H1 (cell line): ENCODE measurements around the gene ZNF484. TPM values are rescaled to one million over a fixed set of nuclear protein-coding genes. Genes with fewer than 3 reads are reported as not detected.

ENCODE experiments used
- CTCF ChIA-PET: fragments of 300-600 bp; sonication (Branson Sonifier 250); formaldehyde crosslinking; loops from one replicate; lab custom pipeline; 2021; ENCODE audit not compliant: partially characterized antibody; lab: Charles Lee
- POLR2A ChIA-PET: fragments of 300-600 bp; sonication (Branson Sonifier 250); formaldehyde crosslinking; loops from one replicate; lab custom pipeline; 2021; ENCODE audit warnings: inconsistent platforms; ENCODE audit not compliant: partially characterized antibody; lab: Charles Lee
- DNase-seq, 2 experiments: peaks; one replicate each; pipeline versions ENCODE4 v3.0.0 to v3.0.0-alpha.2; 2010 to 2022; ENCODE audit warnings: low spot score in 2 of 2, low read depth in 1 of 2, mixed read lengths in 1 of 2
- FAIRE-seq: peaks from 2 replicates; lab custom pipeline; 2011; peaks lifted over from hg19 to GRCh38; lab: Jason Lieb, UNC
- H2AFZ ChIP-seq: 2 replicates; pipeline ENCODE4 v1.8.1; 2012; ENCODE audit warnings: low read length, inconsistent platforms
- H2AK5ac ChIP-seq: 2 replicates; pipeline ENCODE4 v1.6.1; 2013; ENCODE audit warnings: low read depth, low read length
- H2BK120ac ChIP-seq: replicated peaks from 2 replicates; pipeline ENCODE3; 2013; ENCODE audit warnings: low read depth, low read length, inconsistent platforms
- H2BK12ac ChIP-seq: 2 replicates; pipeline ENCODE4 v1.6.1; 2013; ENCODE audit warnings: low read depth, low read length
- H2BK15ac ChIP-seq: 2 replicates; pipeline ENCODE4 v1.6.1; 2013; ENCODE audit warnings: low read length
- H2BK20ac ChIP-seq: 2 replicates; pipeline ENCODE4 v1.6.1; 2013; ENCODE audit warnings: low read length
- H2BK5ac ChIP-seq: 2 replicates; pipeline ENCODE4 v1.6.1; 2013; ENCODE audit warnings: low read depth, low read length
- H3K14ac ChIP-seq: 2 replicates; pipeline ENCODE4 v1.6.1; 2013; ENCODE audit warnings: inconsistent platforms; ENCODE audit not compliant: insufficient read length
- H3K18ac ChIP-seq: 2 replicates; pipeline ENCODE4 v1.6.1; 2013; ENCODE audit warnings: low read length; ENCODE audit errors: extremely low read depth
- H3K23ac ChIP-seq: 2 replicates; pipeline ENCODE4 v1.6.1; 2013; ENCODE audit warnings: inconsistent platforms; ENCODE audit not compliant: insufficient read length
- H3K23me2 ChIP-seq: 2 replicates; pipeline ENCODE4 v1.6.1; 2013; ENCODE audit warnings: low read depth, low read length
- H3K27ac ChIP-seq: 2 replicates; pipeline ENCODE4 v1.6.1; 2011; ENCODE audit warnings: low read depth, low read length, inconsistent platforms
- H3K27me3 ChIP-seq, 4 experiments: replicated peaks in 1 of 4; 1 replicate in 1 of 4; 2 replicates in 3 of 4; pipeline versions ENCODE4 v1.6.1 to v1.8.1; 2011 to 2013; ENCODE audit warnings: low read length in 3 of 4, mild to moderate bottlenecking in 3 of 4, inconsistent platforms in 2 of 4, mixed read lengths in 2 of 4, moderate library complexity in 1 of 4; ENCODE audit not compliant: control insufficient read depth in 3 of 4, insufficient read depth in 3 of 4; ENCODE audit errors: extremely low read depth in 1 of 4
- H3K36me3 ChIP-seq, 4 experiments: 2 replicates each; pipeline versions ENCODE4 v1.6.1 to v1.8.1; 2011 to 2013; ENCODE audit warnings: mild to moderate bottlenecking in 4 of 4, low read length in 3 of 4, moderate library complexity in 2 of 4, control low read depth in 1 of 4, inconsistent platforms in 1 of 4; ENCODE audit not compliant: insufficient read depth in 4 of 4, control insufficient read depth in 2 of 4
- H3K4ac ChIP-seq: replicated peaks from 2 replicates; pipeline ENCODE3; 2013; ENCODE audit warnings: low read length, low read depth, mixed read lengths, inconsistent platforms; ENCODE audit not compliant: insufficient read length
- H3K4me1 ChIP-seq, 4 experiments: replicated peaks in 1 of 4; 1 replicate in 1 of 4; 2 replicates in 3 of 4; pipeline versions ENCODE4 v1.6.1 to v1.8.1; 2011 to 2013; ENCODE audit warnings: low read length in 3 of 4, inconsistent platforms in 2 of 4, mixed read lengths in 1 of 4; ENCODE audit not compliant: insufficient read depth in 4 of 4, control insufficient read depth in 3 of 4
- H3K4me2 ChIP-seq, 2 experiments: 2 replicates each; pipeline versions ENCODE4 v1.6.1 to v1.8.1; 2011 to 2013; ENCODE audit warnings: low read depth in 2 of 2, low read length in 2 of 2, control low read depth in 1 of 2, inconsistent platforms in 1 of 2, mild to moderate bottlenecking in 1 of 2; ENCODE audit not compliant: insufficient read depth in 1 of 2
- H3K4me3 ChIP-seq, 4 experiments: fragments of 200-600, 300-600 bp in 1 of 4; sonication (generic), shearing (Covaris generic), sonication (Bioruptor Twin) in 1 of 4; 2 replicates each; pipeline versions ENCODE4 v1.5.1 to v1.8.1; 2011 to 2016; ENCODE audit warnings: low read length in 4 of 4, low read depth in 3 of 4, control low read depth in 2 of 4, inconsistent platforms in 2 of 4, mild to moderate bottlenecking in 2 of 4, mixed read lengths in 1 of 4, moderate library complexity in 1 of 4; ENCODE audit not compliant: insufficient read depth in 2 of 4; ENCODE audit errors: extremely low read depth in 1 of 4
- H3K56ac ChIP-seq: replicated peaks from 2 replicates; pipeline ENCODE3; 2013; ENCODE audit warnings: low read depth, mild to moderate bottlenecking, mixed read lengths, low read length, inconsistent platforms; ENCODE audit not compliant: insufficient read length
- H3K79me1 ChIP-seq: 2 replicates; pipeline ENCODE4 v1.6.1; 2013; ENCODE audit warnings: low read depth, low read length, control low read depth
- H3K79me2 ChIP-seq, 2 experiments: 2 replicates each; pipeline versions ENCODE4 v1.6.1 to v1.8.1; 2012 to 2013; ENCODE audit warnings: low read length in 2 of 2, mild to moderate bottlenecking in 2 of 2, inconsistent platforms in 1 of 2; ENCODE audit not compliant: insufficient read depth in 2 of 2, control insufficient read depth in 1 of 2
- H3K9ac ChIP-seq, 4 experiments: replicated peaks in 1 of 4; 1 replicate in 1 of 4; 2 replicates in 3 of 4; pipeline versions ENCODE4 v1.6.1 to v1.8.1; 2011 to 2013; ENCODE audit warnings: low read depth in 3 of 4, low read length in 3 of 4, control low read depth in 2 of 4, mild to moderate bottlenecking in 2 of 4, moderate library complexity in 2 of 4, inconsistent platforms in 1 of 4; ENCODE audit errors: extremely low read depth in 1 of 4
- H3K9me3 ChIP-seq, 2 experiments: 2 replicates each; pipeline versions ENCODE4 v1.6.1 to v1.8.1; 2012 to 2013; ENCODE audit warnings: mild to moderate bottlenecking in 2 of 2, moderate library complexity in 2 of 2, control low read depth in 1 of 2, inconsistent platforms in 1 of 2, low read depth in 1 of 2, low read length in 1 of 2, mixed read lengths in 1 of 2; ENCODE audit not compliant: insufficient read depth in 2 of 2
- H4K20me1 ChIP-seq, 2 experiments: replicated peaks in 1 of 2; 2 replicates each; pipeline versions ENCODE3 to v1.8.1; 2011 to 2013; ENCODE audit warnings: inconsistent platforms in 2 of 2, low read length in 2 of 2, mild to moderate bottlenecking in 1 of 2; ENCODE audit not compliant: insufficient read depth in 2 of 2, control insufficient read depth in 1 of 2
- H4K5ac ChIP-seq: 2 replicates; pipeline ENCODE4 v1.6.1; 2013; ENCODE audit warnings: low read length, low read depth, mixed read lengths, inconsistent platforms; ENCODE audit not compliant: insufficient read length
- H4K8ac ChIP-seq: 2 replicates; pipeline ENCODE4 v1.8.0; 2013; ENCODE audit warnings: mild to moderate bottlenecking, moderate library complexity, low read length, inconsistent platforms; ENCODE audit not compliant: insufficient read depth; ENCODE audit errors: extremely low read depth
- H4K91ac ChIP-seq: replicated peaks from 2 replicates; pipeline ENCODE3; 2013; ENCODE audit warnings: low read length, mixed read lengths, inconsistent platforms; ENCODE audit not compliant: insufficient read length
- BACH1 ChIP-seq: IDR thresholded peaks from 2 replicates; pipeline ENCODE4 v1.6.1; 2012; ENCODE audit warnings: low read length, improper control_type of control experiment
- BCL11A ChIP-seq, 2 experiments: IDR thresholded peaks; one replicate each; pipeline ENCODE4 v1.6.1; 2011; ENCODE audit warnings: low read depth in 2 of 2, low read length in 2 of 2, mild to moderate bottlenecking in 2 of 2
- CHD2 ChIP-seq: IDR thresholded peaks from 2 replicates; pipeline ENCODE4 v1.6.1; 2012; ENCODE audit warnings: low read length, improper control_type of control experiment
- EGR1 ChIP-seq: IDR thresholded peaks from 2 replicates; pipeline ENCODE4 v1.6.1; 2011; ENCODE audit warnings: low read depth, low read length, borderline replicate concordance
- HDAC6 ChIP-seq: IDR thresholded peaks from one replicate; pipeline ENCODE4 v1.7.1; 2012; ENCODE audit warnings: low read depth, mild to moderate bottlenecking, inconsistent platforms, low read length, moderate library complexity
- MAFK ChIP-seq: IDR thresholded peaks from 2 replicates; pipeline ENCODE4 v1.6.1; 2012; ENCODE audit warnings: low read depth, mild to moderate bottlenecking, improper control_type of control experiment, low read length
- NRF1 ChIP-seq: IDR thresholded peaks from 2 replicates; pipeline ENCODE4 v1.6.1; 2011; ENCODE audit warnings: mild to moderate bottlenecking, low read depth, low read length, improper control_type of control experiment
- RFX5 ChIP-seq: IDR thresholded peaks from 2 replicates; pipeline ENCODE4 v1.6.1; 2011; ENCODE audit warnings: low read depth, low read length, improper control_type of control experiment, borderline replicate concordance
- RNF2 ChIP-seq: fragments of 200-900, 300-1000 bp; sonication (generic); IDR thresholded peaks from 2 replicates; pipeline ENCODE4 v1.7.1; 2016; ENCODE audit warnings: borderline replicate concordance, low read depth, mild to moderate bottlenecking, antibody characterized with exemption, low read length; ENCODE audit not compliant: poor library complexity, severe bottlenecking; ENCODE audit errors: missing control alignments
- SP1 ChIP-seq: IDR thresholded peaks from 2 replicates; pipeline ENCODE4 v1.6.1; 2011; ENCODE audit warnings: low read depth, low read length
- TBP ChIP-seq: IDR thresholded peaks from 2 replicates; pipeline ENCODE4 v1.6.1; 2011; ENCODE audit warnings: low read depth, low read length, improper control_type of control experiment
- TEAD4 ChIP-seq: IDR thresholded peaks from 2 replicates; pipeline ENCODE4 v1.6.1; 2012; ENCODE audit warnings: low read depth, low read length, inconsistent platforms, mixed read lengths
- WGBS, 2 experiments: shearing (Covaris generic) in 1 of 2; methylation state at CpG; one replicate each; pipeline versions ENCODE4 v1.1.6 to v1.1.7; 2013 to 2015; ENCODE audit warnings: low lambda C conversion rate in 2 of 2, mixed read lengths in 2 of 2, inconsistent platforms in 1 of 2, low coverage in 1 of 2, missing lambda C conversion rate in 1 of 2; ENCODE audit not compliant: insufficient replicate concordance in 2 of 2, insufficient coverage in 1 of 2, insufficient read length in 1 of 2; ENCODE audit errors: extremely low coverage in 1 of 2, missing lambda C conversion rate in 1 of 2; 5-methylcytosine and 5-hydroxymethylcytosine counted together
- polyA plus RNA-seq, 7 experiments: library from polyadenylated mRNA; depleted of rRNA in 3 of 7; stranded (reverse) in 5 of 7; unstranded in 2 of 7; fragments of >200 nt in 5 of 7; fragments of 200-250 nt in 2 of 7; gene quantifications; 1 replicate in 5 of 7; 2 replicates in 1 of 7; 4 replicates in 1 of 7; pipeline versions ENCODE4 v1.2.1 to v1.2.3, GENCODE V29; 2011 to 2013; ENCODE audit warnings: missing spikeins in 2 of 7, mixed read lengths in 2 of 7
- total RNA-seq: library from RNA; stranded (reverse); fragmentation: NEBNext Ultra II Directional; extraction: Animal tissue kit (Norgen Biotek cat#: 25700); gene quantifications from 2 replicates; pipeline ENCODE4 v1.2.1, GENCODE V29; 2021

ZNF484 gene
- total and polyA plus RNA-seq, 2 of the 8 experiments (the other 6 are each of a cell fraction or from before 2014, with no cell fraction given): 1.3 to 11.5 TPM

GRCh38 chr9:92808726-92809451 lies 68.9 kb downstream of the ZNF484 start:
- no peak overlapping the region for H3K9ac ChIP-seq
- no peaks in the 10 kb centered on the region for H3K79me1 ChIP-seq
- no peak overlapping the region for H4K91ac ChIP-seq
- peak overlapping the region; percentile 94; the same call in 1 of the 2 replicates for H2AFZ ChIP-seq
- DNase-seq: peak; percentile 53 to 88
- H3K27me3 ChIP-seq: peaks cover 32 to 60% (median 54%) of the 10 kb centered on the region in 4 experiments
- POLR2A ChIA-PET: interaction anchor here (0.6 to 1.5 kb wide), 3 partner anchors 9 to 47 kb away, joined by 3 to 4 read pairs (median 3); no protein-coding TSS in a partner anchor
- H4K20me1 ChIP-seq: peaks cover 0 to 10% of the 10 kb centered on the region in 2 experiments
- H3K4me3 ChIP-seq: peak overlapping the region; percentile 18 to 63 (median 44)
- WGBS, 2 experiments: 1% methylated on average over 48 of the region's 60 CpGs; no CpG with 5 or more reads in 1 of the 2 experiments
- H2BK12ac ChIP-seq: peak overlapping the region; percentile 88; the same call in 1 of the 2 replicates
- H3K4me2 ChIP-seq: peak overlapping the region; percentile 80 to 98
- FAIRE-seq: no peak
- H3K79me2 ChIP-seq: no peaks in the 10 kb centered on the region
- H2BK15ac ChIP-seq: peak overlapping the region; percentile 99; the same call in 1 of the 2 replicates
- H2AK5ac ChIP-seq: no peak overlapping the region
- peak overlapping the region; percentile 87 for H3K18ac ChIP-seq
- peak overlapping the region; percentile 61 for H2BK120ac ChIP-seq
- no peak overlapping the region for H2BK5ac ChIP-seq
- H3K4me1 ChIP-seq: peaks cover 0 to 10% (median 5%) of the 10 kb centered on the region in 4 experiments; a peak in 5 of 7 replicates
- peak overlapping the region; percentile 71; the same call in 1 of the 2 replicates for H4K8ac ChIP-seq
- H3K36me3 ChIP-seq: no peaks in the 10 kb centered on the region
- H3K4ac ChIP-seq: no peak overlapping the region
- H3K9me3 ChIP-seq: no peaks in the 10 kb centered on the region
- H3K27ac ChIP-seq: no peak overlapping the region
- no peak overlapping the region for H3K23ac ChIP-seq
- no peak overlapping the region for H4K5ac ChIP-seq
- H3K14ac ChIP-seq: no peak overlapping the region
- no peak overlapping the region for H3K56ac ChIP-seq
- H2BK20ac ChIP-seq: peak overlapping the region; percentile 15; the same call in 1 of the 2 replicates
- H3K23me2 ChIP-seq: peaks cover 30% of the 10 kb centered on the region
- CTCF ChIA-PET: interaction anchor here (0.6 to 2.8 kb wide), 12 partner anchors 11 to 684 kb away, joined by 3 to 12 read pairs (median 3); partner anchors contain the start of gene BICD2
- TF ChIP-seq HDAC6: no peak
- TF ChIP-seq TEAD4: 0 out of 2 replicates have a peak, but pooled peaks have one; percentile 1
- no peak for TF ChIP-seq EGR1
- TF ChIP-seq RNF2: peak; percentile 57
- no peak for TF ChIP-seq SP1
- TF ChIP-seq NRF1: peak; percentile 6; the same call in 1 of the 2 replicates
- no peak for TF ChIP-seq RFX5
- no peak for TF ChIP-seq BCL11A (IDR thresholded peaks at IDR 0.05; ENCODE audit: low read depth in 2 of 2, low read length in 2 of 2)
- TF ChIP-seq CHD2: no peak
- TF ChIP-seq MAFK: no peak
- TF ChIP-seq TBP: peak; percentile 28; the same call in 1 of the 2 replicates
- peak; percentile 63; the same call in 1 of the 2 replicates for TF ChIP-seq BACH1
